Loucy (cell line): ENCODE measurements around the gene CTNND2.

ENCODE experiments used
- EZH2phosphoT487 ChIP-seq: fragments of 200-600 bp; IDR thresholded peaks from 2 replicates; pipeline ENCODE4 v1.6.1; 2018; ENCODE audit warnings: antibody characterized with exemption, mild to moderate bottlenecking, moderate library complexity, borderline replicate concordance
- TF ChIP-seq, protein P1 (sequence below): fragments of 200-600 bp; sonication (generic); conservative IDR thresholded peaks from 2 replicates; pipeline ENCODE4 v1.5.1; 2014; ENCODE audit warnings: mild to moderate bottlenecking, antibody characterized with exemption, low read length

GRCh38 chr5:11902201-11902619 is 2.0 kb downstream of the CTNND2 start:
- TF ChIP-seq, protein P1, sequence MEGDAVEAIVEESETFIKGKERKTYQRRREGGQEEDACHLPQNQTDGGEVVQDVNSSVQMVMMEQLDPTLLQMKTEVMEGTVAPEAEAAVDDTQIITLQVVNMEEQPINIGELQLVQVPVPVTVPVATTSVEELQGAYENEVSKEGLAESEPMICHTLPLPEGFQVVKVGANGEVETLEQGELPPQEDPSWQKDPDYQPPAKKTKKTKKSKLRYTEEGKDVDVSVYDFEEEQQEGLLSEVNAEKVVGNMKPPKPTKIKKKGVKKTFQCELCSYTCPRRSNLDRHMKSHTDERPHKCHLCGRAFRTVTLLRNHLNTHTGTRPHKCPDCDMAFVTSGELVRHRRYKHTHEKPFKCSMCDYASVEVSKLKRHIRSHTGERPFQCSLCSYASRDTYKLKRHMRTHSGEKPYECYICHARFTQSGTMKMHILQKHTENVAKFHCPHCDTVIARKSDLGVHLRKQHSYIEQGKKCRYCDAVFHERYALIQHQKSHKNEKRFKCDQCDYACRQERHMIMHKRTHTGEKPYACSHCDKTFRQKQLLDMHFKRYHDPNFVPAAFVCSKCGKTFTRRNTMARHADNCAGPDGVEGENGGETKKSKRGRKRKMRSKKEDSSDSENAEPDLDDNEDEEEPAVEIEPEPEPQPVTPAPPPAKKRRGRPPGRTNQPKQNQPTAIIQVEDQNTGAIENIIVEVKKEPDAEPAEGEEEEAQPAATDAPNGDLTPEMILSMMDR: no peak
- TF ChIP-seq EZH2phosphoT487: no peak
